Iris pigment epithelial cell (primary cell): ENCODE data around the gene DGCR2.
"Not testable (repeated sequence)": the region's sequence is repeated elsewhere in the genome, so short reads cannot be mapped to it uniquely, and the experiment has no call there.

ENCODE experiments used
- DNase-seq: peaks from one replicate; pipeline ENCODE4 v3.0.0-alpha.2; 2011; ENCODE audit warnings: low read depth

Gene DGCR2

DNA sequence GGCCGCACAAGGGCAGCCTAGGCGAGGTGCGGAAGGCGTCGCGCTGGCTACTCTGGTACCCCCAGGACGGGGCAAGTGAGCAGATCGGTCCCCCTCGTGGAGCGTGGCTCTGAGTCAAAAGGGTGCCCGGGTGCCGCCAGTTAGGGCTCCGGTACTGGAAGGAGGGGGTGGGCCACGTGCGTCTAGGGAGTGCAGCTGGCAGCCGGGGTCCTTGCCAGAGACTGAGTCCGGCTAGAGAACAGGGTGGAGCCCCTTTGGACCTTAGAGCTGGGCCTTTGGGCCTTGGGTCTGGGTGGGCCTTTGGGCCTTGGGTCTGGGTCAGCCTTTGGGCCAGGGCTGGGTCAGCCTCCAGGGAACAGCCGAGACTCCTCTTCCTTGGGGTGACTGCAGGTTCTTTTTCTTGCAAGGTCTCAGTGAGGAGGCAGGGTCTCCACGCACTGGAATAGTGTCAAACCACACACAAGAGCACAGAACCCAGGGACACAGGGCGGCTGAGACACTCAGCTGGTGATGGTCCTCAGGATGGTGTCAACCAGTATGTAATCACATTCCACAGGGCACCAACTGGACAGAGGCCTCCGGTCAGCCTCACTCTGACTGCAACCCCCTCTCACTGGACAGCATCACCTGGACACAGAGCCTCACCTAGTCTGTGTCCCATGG lies 91.9 kb downstream of the DGCR2 start:
- DNase-seq = not testable (repeated sequence)

- not testable (repeated sequence) for DNase-seq
Measured at GRCh38 chr22:19029113-19030103, 92.8 kb downstream of the DGCR2 start.

DNA sequence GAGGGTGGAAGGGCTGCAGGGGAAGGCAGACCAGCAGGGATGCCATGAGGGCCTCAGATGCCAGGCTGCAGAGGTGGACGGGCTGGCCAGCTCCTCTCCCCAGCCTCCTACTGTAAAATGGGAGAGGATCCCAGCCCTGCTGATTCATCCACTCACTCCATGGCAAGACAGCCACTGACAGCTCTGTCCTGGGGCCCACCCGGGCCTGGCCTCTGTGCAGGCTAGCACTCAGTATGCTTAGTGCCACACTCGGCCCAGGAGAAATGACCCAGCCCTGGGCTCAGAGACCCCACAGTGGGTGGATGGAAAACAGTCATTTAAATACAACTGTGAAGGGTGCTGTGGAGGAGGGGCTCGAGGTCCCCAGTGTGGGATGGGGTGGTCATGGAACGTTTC lies 94.2 kb downstream of the DGCR2 start:
- not testable (repeated sequence) for DNase-seq

DNA sequence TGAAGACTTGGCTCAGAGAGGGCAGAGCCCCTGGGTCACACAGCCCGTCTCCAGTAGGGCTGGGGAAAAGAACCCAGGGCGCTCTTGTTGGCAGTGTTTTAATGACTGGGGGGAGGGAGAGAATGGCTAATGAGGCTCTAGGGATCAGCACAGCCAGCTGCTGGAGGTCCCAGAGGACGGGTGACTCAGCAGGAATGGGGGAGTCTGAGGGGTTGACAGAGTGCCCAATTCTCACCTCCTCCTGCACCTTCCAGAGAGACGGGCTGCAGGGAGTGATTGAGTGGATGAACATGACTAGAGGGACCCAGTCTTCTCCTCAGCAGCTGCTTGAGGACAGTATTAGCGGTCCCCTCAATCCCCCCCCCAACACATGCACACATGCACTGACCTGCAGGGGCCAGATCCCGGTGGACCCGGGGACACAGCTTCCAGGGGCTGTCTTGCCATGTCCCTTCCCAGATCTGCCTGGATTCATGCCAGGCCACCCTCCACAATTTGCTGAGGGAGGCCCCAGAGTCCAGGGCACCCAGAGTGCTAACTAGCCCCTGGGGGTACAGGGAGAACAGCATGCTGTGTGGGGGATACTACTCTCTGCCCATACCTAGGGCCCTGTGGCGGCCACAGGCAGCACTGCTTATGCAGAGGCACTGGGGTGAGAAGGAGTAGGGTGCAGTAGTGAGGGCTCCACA lies 94.7 kb downstream of the DGCR2 start:
- not testable (repeated sequence) for DNase-seq

DNA sequence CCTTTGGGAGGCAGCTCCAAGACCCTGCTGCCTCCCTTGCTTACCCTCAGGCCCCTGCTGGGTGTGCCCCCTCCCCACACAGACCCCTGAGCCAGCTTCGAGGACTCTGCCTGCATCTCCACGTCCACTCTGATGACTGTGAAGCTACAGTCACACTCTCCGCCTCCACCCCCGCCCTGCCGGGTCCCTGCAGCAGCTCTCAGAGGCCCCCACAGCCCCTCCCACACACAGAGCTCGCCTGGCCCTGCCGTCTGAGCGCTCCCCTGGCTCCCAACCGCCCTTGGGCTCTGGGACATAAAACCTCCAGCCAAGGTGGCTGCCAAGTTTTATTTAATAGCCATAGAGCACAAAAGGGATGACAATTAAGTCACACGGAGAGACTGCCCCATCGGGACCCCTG lies 96.1 kb downstream of the DGCR2 start:
- not testable (repeated sequence) for DNase-seq

DNA sequence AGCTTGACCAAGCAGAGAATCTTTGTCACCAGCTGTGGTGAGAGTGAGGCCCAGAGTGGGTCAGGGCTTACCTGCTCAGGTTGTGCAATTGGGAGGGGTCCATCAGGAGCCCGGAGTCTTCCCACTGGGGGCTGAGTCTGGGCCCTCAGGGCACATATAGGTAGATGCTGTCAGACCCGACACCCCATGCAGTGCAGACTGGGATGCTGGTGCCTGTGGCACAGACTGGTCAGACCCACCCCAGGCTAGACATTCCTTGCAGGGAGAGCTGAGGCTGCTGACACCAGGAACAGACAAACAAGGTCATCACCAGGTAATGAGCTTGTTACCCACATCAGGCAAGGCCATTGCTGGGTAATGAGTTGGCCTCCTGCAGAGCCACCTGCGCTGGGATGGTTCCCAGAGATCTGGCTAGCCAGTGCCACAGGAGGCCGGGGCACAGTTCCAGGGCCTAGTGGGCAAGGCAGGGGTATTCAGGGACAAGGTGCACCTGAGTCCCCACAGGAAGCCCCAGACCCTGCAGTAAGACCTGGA lies 97.2 kb downstream of the DGCR2 start:
- DNase-seq = not testable (repeated sequence)

DNA sequence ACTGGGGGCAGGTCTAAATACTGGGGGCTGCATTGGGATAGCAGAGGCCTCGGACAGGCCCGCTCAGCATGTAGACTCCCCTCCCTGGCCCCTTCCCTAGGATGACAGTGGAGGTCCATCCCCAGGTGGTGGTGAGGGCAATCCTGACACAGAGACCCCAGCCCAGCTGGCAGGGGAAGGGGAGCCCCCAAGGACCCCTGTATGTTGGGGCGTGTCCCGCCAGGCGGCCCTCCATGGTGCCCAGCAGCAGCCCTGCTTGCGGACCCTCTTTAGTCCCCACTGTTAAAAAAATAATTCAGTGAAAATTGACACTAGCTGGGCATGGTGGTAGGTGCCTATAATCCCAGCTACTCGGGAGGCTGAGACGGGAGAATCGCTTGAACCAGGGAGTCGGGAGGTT lies 98.3 kb downstream of the DGCR2 start:
- not testable (repeated sequence) for DNase-seq

GRCh38 chr22:19022755-19023154 lies 99.5 kb downstream of the DGCR2 start:
- DNase-seq = no peak

DNA sequence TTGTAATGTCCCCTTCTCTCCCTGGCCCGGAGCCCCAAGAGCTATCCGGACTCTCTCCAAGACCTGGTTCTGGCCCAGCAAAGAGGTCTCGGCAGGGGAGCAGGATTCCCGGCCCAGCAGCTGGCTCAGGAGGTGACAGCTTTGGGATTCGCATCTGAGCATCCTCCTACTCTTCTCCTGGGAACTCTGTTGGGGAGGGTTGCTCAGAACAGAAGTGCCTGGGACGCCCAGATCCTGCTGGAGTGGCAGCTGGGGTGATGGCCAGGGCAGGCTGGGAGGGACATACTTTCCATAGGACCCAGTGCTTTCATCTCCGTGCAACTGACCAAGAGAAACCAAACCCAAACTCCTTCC lies 102.6 kb downstream of the DGCR2 start:
- DNase-seq = no peak

DNA sequence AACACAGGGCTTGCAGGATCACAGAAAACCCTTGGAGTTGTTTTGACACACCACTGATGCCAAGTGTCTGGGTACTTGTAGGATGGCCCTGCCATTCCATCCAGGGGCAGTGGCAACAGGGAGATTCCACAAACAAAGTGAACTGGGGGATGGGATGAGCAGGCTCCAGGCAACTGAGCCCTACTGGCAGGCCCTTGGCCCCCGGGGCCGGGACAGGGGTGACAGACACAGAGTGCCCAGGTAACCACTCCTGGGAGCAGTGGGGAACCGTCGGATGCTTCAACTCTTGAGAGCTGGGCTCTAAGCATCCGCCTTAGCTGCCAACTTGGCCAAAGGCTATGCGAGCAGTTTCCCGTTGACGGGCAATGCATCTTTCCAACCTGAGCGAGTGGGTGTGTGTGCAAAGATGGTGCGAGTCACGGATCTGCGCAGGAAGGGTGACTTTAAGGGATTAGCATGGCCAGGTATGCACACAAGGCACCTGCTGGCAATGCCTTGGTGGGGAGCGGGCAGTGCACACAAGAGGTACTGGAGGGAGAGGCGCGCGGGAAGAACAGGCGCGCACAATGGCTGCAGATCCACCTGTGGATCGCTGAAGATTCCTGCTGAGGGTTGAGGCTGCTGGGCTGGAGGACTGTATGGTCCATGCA lies 103.1 kb downstream of the DGCR2 start:
- DNase-seq = no peak

DNA sequence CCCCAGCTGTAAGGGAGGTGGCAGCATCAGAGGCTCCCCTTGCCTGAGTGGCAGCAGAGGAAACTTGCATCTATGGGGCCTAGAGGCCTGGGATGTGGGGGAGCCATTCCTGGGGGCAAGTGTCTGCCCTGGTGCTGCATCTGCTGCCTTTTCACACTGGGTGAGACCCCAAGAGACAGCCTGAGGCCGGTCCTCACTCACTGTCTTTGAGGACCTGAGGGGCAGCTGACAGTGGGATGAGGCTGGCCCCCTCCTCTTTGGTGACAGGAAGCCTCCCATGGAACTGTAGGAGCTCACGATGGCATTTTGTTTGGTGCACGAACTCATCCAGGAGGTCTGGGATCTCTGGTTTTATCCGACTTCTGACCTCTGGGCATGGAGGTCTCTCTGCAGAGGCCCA lies 104.0 kb downstream of the DGCR2 start:
- no peak for DNase-seq

GRCh38 chr22:19016081-19016766 lies 106.0 kb downstream of the DGCR2 start:
- DNase-seq = no peak

DNA sequence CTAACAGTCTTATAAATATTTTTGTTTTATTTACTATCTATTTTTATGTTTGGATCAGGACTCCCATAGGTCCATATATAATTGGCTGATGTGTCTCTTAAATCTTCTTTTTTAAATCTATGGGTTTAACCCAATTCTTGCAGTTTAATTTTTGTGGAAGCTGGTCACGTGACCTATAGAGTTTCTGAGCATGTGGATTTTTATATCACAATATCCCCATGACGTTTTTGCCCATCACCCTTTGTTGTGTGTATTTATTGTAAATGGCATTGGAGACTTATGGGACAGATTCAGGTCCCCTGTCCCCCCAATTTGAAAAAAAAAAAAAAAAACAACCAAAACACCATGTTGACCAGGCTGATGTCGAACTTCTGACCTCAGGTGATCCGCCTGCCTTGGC lies 107.3 kb downstream of the DGCR2 start:
- no peak for DNase-seq

DNA sequence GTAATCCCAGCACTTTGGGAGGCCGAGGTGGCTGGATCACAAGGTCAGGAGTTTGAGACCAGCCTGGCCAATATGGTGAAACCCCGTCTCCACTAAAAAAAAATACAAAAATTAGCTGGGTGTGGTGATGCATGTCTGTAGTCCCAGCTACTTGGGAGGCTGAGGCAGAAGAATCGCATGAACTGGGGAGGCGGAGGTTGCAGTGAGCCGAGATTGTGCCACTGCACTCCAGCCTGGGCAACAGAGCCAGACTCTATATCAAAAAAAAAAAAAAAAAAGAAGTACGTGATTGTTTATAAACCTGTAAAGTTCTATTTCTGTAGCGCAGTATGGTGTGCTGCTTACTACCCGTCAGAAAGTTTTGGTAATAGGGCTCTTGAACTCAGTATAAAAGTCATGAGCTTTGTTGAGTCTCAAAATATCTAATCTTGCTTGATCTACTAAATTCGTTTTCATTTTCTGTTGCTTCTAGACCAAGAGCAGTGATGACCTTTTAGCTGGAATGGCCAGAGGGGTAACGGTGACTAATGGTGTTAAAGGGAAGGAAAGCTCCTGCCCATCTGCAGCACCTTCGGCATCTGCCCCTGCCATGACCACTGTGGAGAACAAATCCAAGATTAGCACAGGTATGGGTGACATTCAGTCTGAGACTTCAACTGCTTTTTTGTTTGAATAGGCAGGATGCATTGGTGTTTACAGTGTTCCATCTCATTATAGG lies 108.2 kb downstream of the DGCR2 start:
- not testable (repeated sequence) for DNase-seq

GRCh38 chr22:19013411-19013810 lies 108.8 kb downstream of the DGCR2 start:
- not testable (repeated sequence) for DNase-seq

GRCh38 chr22:19012308-19012986 lies 109.8 kb downstream of the DGCR2 start:
- no peak for DNase-seq

DNA sequence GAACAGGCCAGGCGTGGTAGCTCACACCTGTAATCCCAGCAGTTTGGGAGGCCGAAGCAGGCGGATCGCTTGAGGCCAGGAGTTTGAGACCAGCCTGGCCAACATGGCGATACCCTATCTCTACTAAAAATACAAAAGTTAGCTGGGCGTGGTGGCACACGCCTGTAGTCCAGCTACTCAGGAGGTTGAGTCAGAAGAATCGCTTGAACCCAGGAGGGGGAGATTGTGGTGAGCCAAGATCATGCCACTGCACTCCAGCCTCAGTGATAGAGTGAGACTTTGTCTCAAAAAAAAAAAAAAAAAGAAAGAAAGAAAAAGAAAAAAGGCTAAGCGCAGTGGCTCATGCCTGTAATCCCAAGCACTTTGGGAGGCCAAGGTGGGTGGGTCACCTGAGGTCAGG lies 110.6 kb downstream of the DGCR2 start:
- not testable (repeated sequence) for DNase-seq

DNA sequence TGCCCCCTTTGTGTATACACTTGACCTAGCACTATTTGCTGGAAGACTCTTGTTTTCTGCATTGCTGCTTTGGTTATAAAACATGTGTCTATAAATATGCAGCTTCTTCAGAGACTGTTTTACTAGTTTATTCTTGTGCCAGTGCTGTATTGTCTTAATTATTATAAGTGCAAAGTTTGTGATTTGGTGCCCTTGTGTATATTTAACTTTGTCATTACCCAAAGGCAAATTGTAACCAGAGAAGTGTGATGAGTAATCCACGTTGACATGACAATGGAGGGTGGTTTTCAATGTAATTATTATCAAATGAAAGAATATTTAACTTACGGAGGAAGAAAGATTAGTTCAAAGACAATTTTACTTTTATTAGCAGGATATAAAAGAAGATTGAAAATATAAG lies 111.1 kb downstream of the DGCR2 start:
- no peak for DNase-seq

DNA sequence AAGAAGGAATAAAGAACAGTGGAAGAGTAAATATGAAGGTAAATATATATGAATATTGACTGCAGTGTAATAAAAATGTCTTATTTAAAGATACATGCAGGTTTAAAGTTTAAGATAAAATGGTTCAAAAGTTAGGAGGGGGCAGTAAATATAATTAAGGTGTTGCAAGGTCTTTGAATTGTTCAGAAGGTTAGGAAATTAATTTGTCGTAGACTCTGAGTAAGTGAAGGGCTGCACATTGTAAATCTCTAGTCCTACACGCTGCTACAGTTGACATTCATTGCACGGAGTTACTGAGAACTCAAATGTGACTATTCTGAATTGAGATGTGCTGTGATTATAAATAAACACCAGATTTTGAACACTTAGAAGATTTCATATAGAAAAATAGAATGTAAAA lies 116.3 kb downstream of the DGCR2 start:
- no peak for DNase-seq

- DNase-seq = no peak
Measured at GRCh38 chr22:19004471-19004870, 117.7 kb downstream of the DGCR2 start.
